GM10847 (cell line): Measurements from ENCODE around the gene KNTC1.

Experiments
- POLR2A ChIP-seq: IDR thresholded peaks from 2 replicates; pipeline ENCODE4 v1.6.1; 2011; ENCODE audit not compliant: insufficient read length; ENCODE audit errors: extremely low read depth

Gene KNTC1

DNA sequence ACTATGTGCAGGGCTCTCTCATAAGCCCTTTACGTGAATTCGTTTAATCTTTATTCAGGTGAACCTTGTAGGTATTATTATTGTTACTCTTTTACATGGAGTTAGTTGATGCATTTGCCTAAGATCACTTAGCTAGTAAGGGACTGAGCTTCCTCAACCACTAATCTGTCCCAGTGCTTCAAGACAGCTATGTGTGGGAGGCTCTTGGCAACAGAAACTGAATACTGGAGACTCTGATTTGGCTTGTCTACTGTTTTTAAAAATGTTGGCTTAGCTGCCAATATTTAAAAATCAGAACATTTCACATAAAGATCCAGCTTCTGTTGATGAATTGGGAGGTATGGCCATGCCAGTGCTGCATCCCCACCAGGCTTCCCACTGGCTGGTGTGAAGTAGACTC is 6.8 kb downstream of the KNTC1 start:
- no peak for TF ChIP-seq POLR2A

DNA sequence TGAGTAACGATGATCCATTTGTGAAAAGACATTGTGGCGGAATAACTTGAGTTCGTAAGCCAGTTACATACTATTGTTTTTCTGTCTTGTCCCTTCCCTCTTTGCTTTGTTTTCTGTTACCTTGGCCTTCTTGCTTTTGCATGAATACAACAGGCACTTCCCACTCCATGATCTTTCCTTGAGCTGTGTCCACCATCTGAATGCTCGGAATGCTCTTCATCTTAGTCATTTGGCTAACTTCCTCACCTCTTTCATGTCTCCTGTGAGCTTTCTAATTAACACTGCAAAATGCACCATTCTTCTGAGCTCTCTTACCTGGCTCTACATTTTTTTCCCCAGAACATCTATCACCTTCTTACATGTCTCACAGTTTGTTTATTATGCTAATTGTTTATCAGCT is 10.0 kb downstream of the KNTC1 start:
- TF ChIP-seq POLR2A: no peak

GRCh38 chr12:122538496-122538895 is 11.4 kb downstream of the KNTC1 start:
- TF ChIP-seq POLR2A: no peak

GRCh38 chr12:122544537-122544936 is 17.5 kb downstream of the KNTC1 start:
- no peak for TF ChIP-seq POLR2A

DNA sequence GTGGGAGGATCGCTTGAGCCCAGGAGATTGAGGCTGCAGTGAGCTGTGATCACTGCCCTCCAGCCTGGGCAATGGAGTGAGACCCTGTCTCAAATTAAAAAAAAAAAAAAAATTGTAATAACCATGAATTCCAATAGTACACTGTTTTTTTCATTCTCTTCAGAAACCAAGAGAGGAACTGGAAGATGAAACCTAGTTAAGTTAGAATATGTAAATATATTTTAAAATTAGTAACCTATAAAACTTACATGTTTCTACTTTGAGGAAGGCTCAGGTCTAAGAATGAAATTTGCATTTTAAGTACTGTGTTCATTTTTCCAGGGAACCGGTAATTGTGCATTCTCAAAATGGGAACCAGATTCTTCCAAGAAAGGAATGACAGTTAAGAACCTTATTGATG is 18.8 kb downstream of the KNTC1 start:
- TF ChIP-seq POLR2A: no peak

GRCh38 chr12:122547330-122547729 is 20.3 kb downstream of the KNTC1 start:
- no peak for TF ChIP-seq POLR2A

- no peak for TF ChIP-seq POLR2A
These were observed 31.9 kb downstream of the KNTC1 start for GRCh38 chr12:122558745-122559641.

GRCh38 chr12:122560138-122560537 is 33.1 kb downstream of the KNTC1 start:
- no peak for TF ChIP-seq POLR2A

DNA sequence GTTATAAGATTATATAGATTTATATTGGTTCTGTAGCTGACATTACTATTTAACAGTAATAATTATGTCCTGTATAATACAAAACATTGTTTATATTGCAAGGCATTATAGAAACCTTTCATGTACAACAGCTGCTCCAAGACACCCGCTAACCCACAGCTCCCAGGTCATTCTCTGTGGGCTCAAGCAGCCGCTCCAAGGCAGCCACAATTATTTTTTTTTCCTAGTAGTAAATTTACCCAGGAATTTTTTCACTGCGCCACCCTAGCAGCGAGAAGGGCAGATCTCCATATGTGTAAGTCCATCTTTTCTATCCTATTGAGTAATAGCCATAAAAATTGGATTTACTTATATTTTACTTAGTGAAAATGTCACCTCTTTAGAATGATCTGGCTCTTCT is 36.3 kb downstream of the KNTC1 start:
- TF ChIP-seq POLR2A: no peak

- no peak for TF ChIP-seq POLR2A
These were observed 42.2 kb downstream of the KNTC1 start for GRCh38 chr12:122569288-122569687.

DNA sequence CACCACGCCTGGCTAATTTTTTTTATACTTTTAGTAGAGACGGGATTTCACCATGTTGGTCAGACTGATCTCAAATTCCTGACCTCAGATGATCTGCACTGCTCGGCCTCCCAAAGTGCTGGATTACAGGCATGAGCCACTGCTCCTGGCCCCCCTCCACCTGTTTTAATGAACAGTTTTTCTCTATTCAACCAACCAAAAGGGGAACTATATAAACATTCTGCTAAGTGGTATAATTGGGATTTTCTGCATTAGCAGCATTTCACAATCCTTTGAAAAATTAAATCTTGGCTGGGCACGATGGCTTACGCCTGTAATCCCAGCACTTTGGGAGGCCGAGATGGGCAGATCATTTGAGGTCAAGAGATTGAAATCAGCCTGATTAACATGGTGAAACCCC is 44.8 kb downstream of the KNTC1 start:
- no peak for TF ChIP-seq POLR2A

GRCh38 chr12:122584177-122584863 is 57.3 kb downstream of the KNTC1 start:
- no peak for TF ChIP-seq POLR2A

DNA sequence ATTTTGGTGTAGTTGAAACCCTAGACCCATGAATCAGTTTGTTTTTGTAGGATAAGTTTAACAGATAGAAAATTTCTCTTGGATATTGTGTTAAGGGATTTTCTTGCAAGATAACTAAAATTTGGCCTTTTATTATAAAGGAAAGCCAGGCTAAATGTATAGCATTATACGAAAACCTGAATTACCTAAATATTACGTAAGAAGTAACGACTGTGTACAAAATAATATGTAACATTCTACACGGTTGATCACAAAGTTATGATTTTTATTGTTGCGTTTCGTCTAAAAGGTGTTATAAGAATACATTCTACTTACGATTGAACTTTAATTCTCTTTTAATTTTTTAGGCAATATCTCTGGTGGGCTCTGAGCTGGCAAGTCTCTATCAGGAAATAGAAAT is 63.9 kb downstream of the KNTC1 start:
- TF ChIP-seq POLR2A: no peak

DNA sequence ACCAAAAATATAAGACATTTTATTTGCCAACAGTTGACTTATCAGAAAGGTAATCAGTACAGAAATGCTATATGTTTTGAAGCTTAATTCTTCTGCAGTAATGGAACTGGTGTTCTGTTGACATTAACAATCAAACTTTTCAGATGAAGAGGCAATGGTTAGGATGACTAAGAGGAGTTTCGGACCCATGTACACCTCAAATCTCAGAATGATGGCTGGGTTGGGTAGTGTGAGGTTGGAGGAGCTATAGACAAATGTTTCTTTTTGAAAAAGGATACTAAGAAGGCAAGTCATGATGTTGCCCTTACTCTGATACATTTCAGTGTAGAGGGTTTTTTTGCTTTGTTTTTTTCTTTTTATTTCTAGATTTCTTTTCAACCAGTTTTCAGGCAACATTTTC is 66.9 kb downstream of the KNTC1 start:
- TF ChIP-seq POLR2A: no peak

GRCh38 chr12:122596838-122597237 is 69.8 kb downstream of the KNTC1 start:
- TF ChIP-seq POLR2A: no peak

GRCh38 chr12:122602456-122602855 is 75.4 kb downstream of the KNTC1 start:
- no peak for TF ChIP-seq POLR2A
